ENCODE results near the gene L3MBTL1. TPM values are rescaled to one million over a fixed set of nuclear protein-coding genes. Genes with fewer than 3 reads are reported as not detected.

Gene L3MBTL1
- total RNA-seq, 1 donor from 2014 or later = 6.0 TPM

GRCh38 chr20:43590392-43591303 is 83.2 kb downstream of the L3MBTL1 start, which contains the start of gene IFT52:
IFT52 (plus strand) TSS chr20:43590937; CDS start chr20:43594699, 3,762 bp downstream.
- H3K27me3 ChIP-seq (ENCODE audit: control insufficient read depth, insufficient read depth, low read length) = no peaks in the 10 kb centered on the region
- DNase-seq (ENCODE audit: low read depth) = peak; percentile 63
- H3K36me3 ChIP-seq (ENCODE audit: control insufficient read depth, insufficient read depth, low read length) = no peaks in the 10 kb centered on the region
- H3K4me3 ChIP-seq (ENCODE audit: low read depth, low read length) = peak within 1 kb of the TSS; percentile 82
- TF ChIP-seq CTCF (IDR thresholded peaks at IDR 0.05; ENCODE audit: insufficient read depth, low read length, poor library complexity, severe bottlenecking) = no peak

Other genes with a start within 250 kb of the L3MBTL1 start
- 59.4 and 68.1 TPM in 2 replicates for gene SRSF6, start 49.8 kb upstream of the L3MBTL1 start, total RNA-seq
- 0.54 and 1.2 TPM in 2 replicates for gene SGK2, start 51.3 kb downstream of the L3MBTL1 start, total RNA-seq
- 29.7 and 35.4 TPM in 2 replicates for gene IFT52, start 83.2 kb downstream of the L3MBTL1 start, total RNA-seq
- gene MYBL2, start 159.4 kb downstream of the L3MBTL1 start, total RNA-seq = 4.1 and 7.1 TPM in 2 replicates
- gene GTSF1L, start 219.3 kb downstream of the L3MBTL1 start, total RNA-seq = not detected in 2 replicates